HG03565 (cell line): ENCODE measurements around the gene IP6K3.

Experiments
- ATAC-seq: cut with Tn5 transposase; IDR thresholded peaks from one replicate; pipeline ENCODE4 v1.9.1; 2021; ENCODE audit warnings: mild to moderate bottlenecking, moderate library complexity; ENCODE audit not compliant: unreplicated experiment

The IP6K3 gene

GRCh38 chr6:33759887-33760629 lies 13.4 kb upstream of the IP6K3 start:
- ATAC-seq, result no peak

- no peak for ATAC-seq
Observed at GRCh38 chr6:33758815-33759216, 12.1 kb upstream of the IP6K3 start.

- no peak for ATAC-seq
Observed at GRCh38 chr6:33757906-33758305, 11.2 kb upstream of the IP6K3 start.

- ATAC-seq, result no peak
Observed at GRCh38 chr6:33757113-33757512, 10.4 kb upstream of the IP6K3 start.

GRCh38 chr6:33756211-33756954 lies 9.7 kb upstream of the IP6K3 start:
- ATAC-seq, result no peak

GRCh38 chr6:33755070-33755869 lies 8.6 kb upstream of the IP6K3 start:
- no peak for ATAC-seq

- no peak for ATAC-seq
Observed at GRCh38 chr6:33754222-33754621, 7.5 kb upstream of the IP6K3 start.

GRCh38 chr6:33752646-33753015 lies 5.9 kb upstream of the IP6K3 start:
- no peak for ATAC-seq

- ATAC-seq, result no peak
Observed at GRCh38 chr6:33751771-33752645, 5.3 kb upstream of the IP6K3 start.

GRCh38 chr6:33750244-33750991 lies 3.7 kb upstream of the IP6K3 start:
- no peak for ATAC-seq

GRCh38 chr6:33749401-33749800 lies 2.7 kb upstream of the IP6K3 start:
- no peak for ATAC-seq

GRCh38 chr6:33748841-33749240 lies 2.1 kb upstream of the IP6K3 start:
- ATAC-seq, result no peak

GRCh38 chr6:33747823-33748222 lies 1.1 kb upstream of the IP6K3 start:
- no peak for ATAC-seq

GRCh38 chr6:33746036-33746600 lies 587 bp downstream of the IP6K3 start:
- no peak for ATAC-seq

GRCh38 chr6:33745548-33745947 lies 1.2 kb downstream of the IP6K3 start:
- no peak for ATAC-seq

- no peak for ATAC-seq
Observed at GRCh38 chr6:33744895-33745546, 1.7 kb downstream of the IP6K3 start.

- ATAC-seq, result no peak
Observed at GRCh38 chr6:33744001-33744848, 2.5 kb downstream of the IP6K3 start.

GRCh38 chr6:33742837-33743236 lies 3.9 kb downstream of the IP6K3 start:
- no peak for ATAC-seq
